WTC11 (cell line): Measurements from ENCODE around the gene UQCRQ.

Source experiments
- CTCF ChIP-seq: fragments of 200-600 bp; IDR thresholded peaks from 2 replicates; pipeline ENCODE4 v1.8.0; 2022; ENCODE audit warnings: antibody characterized with exemption
- ZNF512 ChIP-seq: sonication (generic); formaldehyde crosslinking; IDR thresholded peaks from 2 replicates; pipeline ENCODE4 v1.8.1; 2022; ENCODE audit warnings: missing genetic modification reagents, borderline replicate concordance

- no peak for TF ChIP-seq CTCF
- no peak for TF ChIP-seq ZNF512 (CRISPR knock-in tag)
These were observed 2.3 kb downstream of the UQCRQ start for GRCh38 chr5:132868754-132869153.
